ENCODE results near the gene TMOD3. TPM values are rescaled to one million over a fixed set of nuclear protein-coding genes. Genes with fewer than 3 reads are reported as not detected.

Gene TMOD3
- total and polyA plus RNA-seq, 2 of the 4 experiments (the other 2 are of a cell fraction): 10.7 to 22.0 TPM

DNA sequence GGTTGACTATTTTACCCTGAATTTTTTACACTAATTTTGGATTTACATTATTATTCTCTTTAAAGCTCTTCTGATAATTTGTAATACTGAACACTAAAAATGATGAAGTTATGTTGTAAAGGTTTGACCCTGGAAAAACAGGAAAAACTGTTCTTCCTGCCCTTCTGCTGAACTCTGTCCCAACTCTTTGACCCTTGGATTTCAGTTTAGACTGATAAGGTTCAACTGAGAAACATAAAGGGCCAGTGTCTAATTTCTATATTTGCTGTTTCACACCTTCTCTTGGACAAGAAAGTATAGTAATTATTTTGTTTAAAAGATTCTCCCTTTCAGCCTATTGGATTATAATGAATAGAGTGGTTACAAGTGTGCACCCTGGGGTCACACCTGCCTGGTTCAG is 12.8 kb upstream of the TMOD3 start:
- peaks cover 2% of the 10 kb centered on the region for H3K9me3 ChIP-seq (ENCODE audit: control insufficient read depth, insufficient read depth, low read length)
- H3K4me3 ChIP-seq (ENCODE audit: insufficient read depth, low read depth, low read length): no peak overlapping the region
- no peak overlapping the region for H2BK20ac ChIP-seq (ENCODE audit: low read depth, low read length)
- no peak overlapping the region for H3K9ac ChIP-seq (ENCODE audit: low read depth, low read length)
- no peak overlapping the region for H3K23ac ChIP-seq (ENCODE audit: low read depth, low read length)
- H2BK15ac ChIP-seq (ENCODE audit: low read depth, low read length): no peak overlapping the region
- in situ Hi-C loops (cut with MboI; ENCODE audit: low sequenced_read_pairs) (no loop called here), dilution Hi-C loops (cut with HindIII; ENCODE audit: low sequenced_read_pairs, unreplicated experiment) (no loop called here), intact Hi-C loops (cut with micrococcal nuclease) (no loop called here)
- peaks cover 1% of the 10 kb centered on the region; the same call in 1 of the 2 replicates for H3K4me1 ChIP-seq (ENCODE audit: control insufficient read depth, insufficient read depth, low read length)
- H2AK5ac ChIP-seq (ENCODE audit: low read depth, low read length): no peak overlapping the region
- POLR2A ChIA-PET (ENCODE audit: unreplicated experiment): no interaction called here
- H2AK9ac ChIP-seq (replicated peaks; ENCODE audit: low read depth, low read length, poor library complexity): no peak overlapping the region
- no peaks in the 10 kb centered on the region for H3K27me3 ChIP-seq (ENCODE audit: control insufficient read depth, insufficient read depth, low read length)
- no peaks in the 10 kb centered on the region for H3K9me1 ChIP-seq (ENCODE audit: insufficient read depth, low read length)
- no peak overlapping the region for H4K5ac ChIP-seq (ENCODE audit: low read depth, low read length)
- no peak overlapping the region for H2BK5ac ChIP-seq (ENCODE audit: low read depth, low read length, poor library complexity, severe bottlenecking)
- no peak overlapping the region for H3K18ac ChIP-seq (ENCODE audit: low read depth, low read length)
- no peaks in the 10 kb centered on the region for H4K20me1 ChIP-seq (ENCODE audit: insufficient read depth, low read length)
- no peak overlapping the region for H3K27ac ChIP-seq (ENCODE audit: insufficient read depth, low read length)
- TF ChIP-seq MAZ (IDR thresholded peaks at IDR 0.05; ENCODE audit: borderline replicate concordance, low read depth, low read length): no peak
- TF ChIP-seq BHLHE40 (IDR thresholded peaks at IDR 0.05; ENCODE audit: low read depth, low read length): no peak
- TF ChIP-seq FOS (IDR thresholded peaks at IDR 0.05; ENCODE audit: low read depth, low read length): no peak
- ATAC-seq (ENCODE audit: low read depth) (no peak), DNase-seq (no peak)
- no peaks in the 10 kb centered on the region for H3K79me1 ChIP-seq (ENCODE audit: low read depth in 1 of 2, low read length in 2 of 2)
- H4K8ac ChIP-seq (ENCODE audit: low read depth in 2 of 2, low read length in 2 of 2): no peak overlapping the region
- no peak overlapping the region for H3K4ac ChIP-seq (ENCODE audit: low read depth, low read length)
- H3K4me2 ChIP-seq (ENCODE audit: low read depth, low read length): no peak overlapping the region
- no TSS peak for BruUV-seq (replicated peaks)
- no peaks in the 10 kb centered on the region for H3K36me3 ChIP-seq (ENCODE audit: control insufficient read depth, insufficient read depth, low read length)
- H3K14ac ChIP-seq (replicated peaks; ENCODE audit: low read depth, low read length): no peak overlapping the region
- H3K56ac ChIP-seq (ENCODE audit: extremely low read depth, insufficient read depth, low read length): no peak overlapping the region
- CTCF ChIA-PET: no interaction called here
- H2AFZ ChIP-seq (replicated peaks; ENCODE audit: low read length, poor library complexity): no peak overlapping the region
- H2BK120ac ChIP-seq (ENCODE audit: low read depth, low read length): no peak overlapping the region
- H4K91ac ChIP-seq (ENCODE audit: insufficient read depth, low read depth, low read length): no peak overlapping the region

Data from IMR-90 (cell line).